Large intestine (tissue), 3 donors: Measurements from ENCODE around the gene LCN10. TPM values are rescaled to one million over a fixed set of nuclear protein-coding genes. Genes with fewer than 3 reads are reported as not detected.
"Not testable (repeated sequence)": the region's sequence is repeated elsewhere in the genome, so short reads cannot be mapped to it uniquely, and the experiment has no call there.

Source experiments
- DNase-seq, 2 donors: peaks; one replicate each; pipeline versions ENCODE4 v3.0.0 to v3.0.0-alpha.2; 2013
- H3K27ac ChIP-seq: one replicate; pipeline ENCODE4 v1.5.1; 2013; ENCODE audit warnings: low read length
- H3K27me3 ChIP-seq: 2 replicates; pipeline ENCODE4 v1.6.1; 2013; ENCODE audit warnings: low read length; ENCODE audit not compliant: control insufficient read depth, insufficient read depth
- H3K36me3 ChIP-seq: 2 replicates; pipeline ENCODE4 v1.6.1; 2013; ENCODE audit warnings: low read length; ENCODE audit not compliant: control insufficient read depth, insufficient read depth
- H3K4me1 ChIP-seq: one replicate; pipeline ENCODE4 v1.6.1; 2013; ENCODE audit warnings: low read length; ENCODE audit not compliant: control insufficient read depth, insufficient read depth
- H3K4me3 ChIP-seq: one replicate; pipeline ENCODE4 v1.5.1; 2013; ENCODE audit warnings: low read length
- H3K9me3 ChIP-seq: one replicate; pipeline ENCODE4 v1.6.1; 2013; ENCODE audit warnings: mild to moderate bottlenecking, low read depth, low read length, moderate library complexity; ENCODE audit not compliant: control insufficient read depth
- WGBS: methylation state at CpG from one replicate; pipeline ENCODE4 v1.1.5; 2013; ENCODE audit warnings: low lambda C conversion rate; ENCODE audit not compliant: insufficient coverage; 5-methylcytosine and 5-hydroxymethylcytosine counted together
- polyA plus RNA-seq: library from polyadenylated mRNA; unstranded; fragments of 120-200 nt; gene quantifications from one replicate; pipeline ENCODE4 v1.2.1, GENCODE V29; 2013

The LCN10 gene
- polyA plus RNA-seq, 1 donor, result 7.8 TPM

GRCh38 chr9:136719195-136719880, 23.4 kb downstream of the LCN10 start:
- DNase-seq, result no peak
- H3K27me3 ChIP-seq, result no peaks in the 10 kb centered on the region
- H3K9me3 ChIP-seq, result peaks cover 8% of the 10 kb centered on the region
- peaks cover 35% of the 10 kb centered on the region for H3K36me3 ChIP-seq
- no peak overlapping the region for H3K4me3 ChIP-seq
- H3K27ac ChIP-seq, result no peak overlapping the region
- no CpG with 5 or more reads among the region's 24 CpGs for WGBS
- peaks cover 23% of the 10 kb centered on the region for H3K4me1 ChIP-seq

GRCh38 chr9:136718345-136719194, 24.2 kb downstream of the LCN10 start:
- Histone ChIP-seq H3K4me1 (peaks cover 23% of the 10 kb centered on the region), H3K27me3 (no peaks in the 10 kb centered on the region), H3K36me3 (peaks cover 28% of the 10 kb centered on the region), H3K9me3 (peaks cover 8% of the 10 kb centered on the region), H3K27ac (no peak overlapping the region), H3K4me3 (no peak overlapping the region)
- DNase-seq, result no peak
- WGBS, result no CpG with 5 or more reads among the region's 20 CpGs

- H3K36me3 ChIP-seq, result peaks cover 16% of the 10 kb centered on the region
- no peak for DNase-seq
- WGBS, result no CpG with 5 or more reads among the region's 16 CpGs
- peaks cover 24% of the 10 kb centered on the region for H3K4me1 ChIP-seq
- no peak overlapping the region for H3K27ac ChIP-seq
- H3K9me3 ChIP-seq, result peaks cover 4% of the 10 kb centered on the region
- no peaks in the 10 kb centered on the region for H3K27me3 ChIP-seq
- no peak overlapping the region for H3K4me3 ChIP-seq
Measured at GRCh38 chr9:136717399-136717798, 25.3 kb downstream of the LCN10 start.

- DNase-seq, result no peak
- H3K9me3 ChIP-seq, result no peaks in the 10 kb centered on the region
- H3K4me1 ChIP-seq, result peaks cover 15% of the 10 kb centered on the region
- peaks cover 3% of the 10 kb centered on the region for H3K27me3 ChIP-seq
- H3K27ac ChIP-seq, result no peak overlapping the region
- H3K36me3 ChIP-seq, result no peaks in the 10 kb centered on the region
- WGBS, result no CpG with 5 or more reads among the region's 8 CpGs
- H3K4me3 ChIP-seq, result no peak overlapping the region
Measured at GRCh38 chr9:136714893-136715274, 27.9 kb downstream of the LCN10 start.

GRCh38 chr9:136714096-136714892, 28.4 kb downstream of the LCN10 start:
- no peaks in the 10 kb centered on the region for H3K36me3 ChIP-seq
- DNase-seq, result no peak
- no peak overlapping the region for H3K4me3 ChIP-seq
- H3K4me1 ChIP-seq, result peaks cover 13% of the 10 kb centered on the region
- H3K9me3 ChIP-seq, result no peaks in the 10 kb centered on the region
- WGBS, result no CpG with 5 or more reads among the region's 17 CpGs
- no peak overlapping the region for H3K27ac ChIP-seq
- peaks cover 3% of the 10 kb centered on the region for H3K27me3 ChIP-seq

GRCh38 chr9:136713550-136713949, 29.2 kb downstream of the LCN10 start:
- peak overlapping the region; percentile 36 for H3K4me3 ChIP-seq
- H3K27ac ChIP-seq, result no peak overlapping the region
- no peaks in the 10 kb centered on the region for H3K9me3 ChIP-seq
- H3K36me3 ChIP-seq, result no peaks in the 10 kb centered on the region
- WGBS, result no CpG with 5 or more reads among the region's 8 CpGs
- peaks cover 3% of the 10 kb centered on the region for H3K27me3 ChIP-seq
- peaks cover 11% of the 10 kb centered on the region for H3K4me1 ChIP-seq
- DNase-seq, result no peak

- Histone ChIP-seq H3K4me3 (peak overlapping the region; percentile 36), H3K4me1 (peaks cover 8% of the 10 kb centered on the region), H3K9me3 (no peaks in the 10 kb centered on the region), H3K27ac (no peak overlapping the region), H3K36me3 (no peaks in the 10 kb centered on the region), H3K27me3 (peaks cover 3% of the 10 kb centered on the region)
- WGBS, result no CpG with 5 or more reads among the region's 56 CpGs
- no peak for DNase-seq
Measured at GRCh38 chr9:136712690-136713544, 29.8 kb downstream of the LCN10 start.

GRCh38 chr9:136711751-136712689, 30.7 kb downstream of the LCN10 start, which contains the start of gene DIPK1B:
DIPK1B (plus strand) TSS chr9:136712572; CDS start chr9:136712666, 94 bp downstream.
- DNase-seq, result peak in 1 of 2 donors; percentile 63
- H3K4me3 ChIP-seq, result peak within 1 kb of the TSS; percentile 36
- peaks cover 3% of the 10 kb centered on the region for H3K27me3 ChIP-seq
- H3K27ac ChIP-seq, result no peak within 1 kb of the TSS
- H3K9me3 ChIP-seq, result no peaks in the 10 kb centered on the region
- H3K4me1 ChIP-seq, result peaks cover 8% of the 10 kb centered on the region
- no CpG with 5 or more reads among the region's 119 CpGs for WGBS
- H3K36me3 ChIP-seq, result no peaks in the 10 kb centered on the region

- DNase-seq, H3K9me3 ChIP-seq, H3K4me1 ChIP-seq, H3K36me3 ChIP-seq, H3K27ac ChIP-seq, H3K27me3 ChIP-seq, H3K4me3 ChIP-seq: not testable (repeated sequence)
- no CpG with 5 or more reads among the region's 4 CpGs for WGBS
Measured at GRCh38 chr9:136711219-136711648, 31.5 kb downstream of the LCN10 start.
